ENCODE measurements around the gene ZNRF3.

- TF ChIP-seq, protein P1, sequence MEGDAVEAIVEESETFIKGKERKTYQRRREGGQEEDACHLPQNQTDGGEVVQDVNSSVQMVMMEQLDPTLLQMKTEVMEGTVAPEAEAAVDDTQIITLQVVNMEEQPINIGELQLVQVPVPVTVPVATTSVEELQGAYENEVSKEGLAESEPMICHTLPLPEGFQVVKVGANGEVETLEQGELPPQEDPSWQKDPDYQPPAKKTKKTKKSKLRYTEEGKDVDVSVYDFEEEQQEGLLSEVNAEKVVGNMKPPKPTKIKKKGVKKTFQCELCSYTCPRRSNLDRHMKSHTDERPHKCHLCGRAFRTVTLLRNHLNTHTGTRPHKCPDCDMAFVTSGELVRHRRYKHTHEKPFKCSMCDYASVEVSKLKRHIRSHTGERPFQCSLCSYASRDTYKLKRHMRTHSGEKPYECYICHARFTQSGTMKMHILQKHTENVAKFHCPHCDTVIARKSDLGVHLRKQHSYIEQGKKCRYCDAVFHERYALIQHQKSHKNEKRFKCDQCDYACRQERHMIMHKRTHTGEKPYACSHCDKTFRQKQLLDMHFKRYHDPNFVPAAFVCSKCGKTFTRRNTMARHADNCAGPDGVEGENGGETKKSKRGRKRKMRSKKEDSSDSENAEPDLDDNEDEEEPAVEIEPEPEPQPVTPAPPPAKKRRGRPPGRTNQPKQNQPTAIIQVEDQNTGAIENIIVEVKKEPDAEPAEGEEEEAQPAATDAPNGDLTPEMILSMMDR (IDR thresholded peaks at IDR 0.05) = no peak
- no peak for TF ChIP-seq POLR2A (IDR thresholded peaks at IDR 0.05)
These were observed 214.9 kb downstream of the ZNRF3 start for GRCh38 chr22:29098296-29098695.

Measured in uterus (tissue), 2 donors.